ENCODE measurements around the gene HSD17B1.

Gene HSD17B1

DNA sequence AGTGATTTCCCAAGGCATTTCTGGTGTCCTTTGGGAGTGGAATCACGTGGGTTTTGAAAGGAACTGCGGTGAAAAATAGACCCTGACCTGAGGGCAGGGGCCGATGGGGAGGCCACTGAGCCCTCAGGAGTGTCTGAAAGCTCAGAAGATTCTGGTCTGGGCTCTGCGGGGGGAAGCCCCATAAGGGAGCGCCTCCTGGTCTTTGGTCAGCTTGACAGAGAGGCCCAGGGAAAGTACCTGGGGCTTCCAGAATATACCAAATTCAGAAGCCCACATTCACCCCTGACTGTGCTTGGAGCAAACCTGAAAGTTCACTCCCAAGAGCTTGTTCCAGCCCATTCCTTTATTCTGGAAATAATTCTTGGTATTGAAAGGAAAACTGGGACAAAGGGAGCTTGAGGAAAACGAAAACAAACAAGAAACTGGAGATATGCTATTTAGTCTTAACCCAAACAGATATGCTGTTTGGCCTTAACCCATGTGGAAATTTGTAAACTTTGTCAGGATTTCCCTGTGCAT is 39.9 kb upstream of the HSD17B1 start:
- peak in 1 of 2 donors; percentile 49 for DNase-seq (ENCODE audit: low read depth in 2 of 2)
- no peak overlapping the region for H3K4me3 ChIP-seq (replicated peaks in 1 of 2; ENCODE audit: low read depth in 2 of 2, low read length in 2 of 2)
- no peak for TF ChIP-seq CTCF (IDR thresholded peaks at IDR 0.05; ENCODE audit: low read depth, low read length)

DNA sequence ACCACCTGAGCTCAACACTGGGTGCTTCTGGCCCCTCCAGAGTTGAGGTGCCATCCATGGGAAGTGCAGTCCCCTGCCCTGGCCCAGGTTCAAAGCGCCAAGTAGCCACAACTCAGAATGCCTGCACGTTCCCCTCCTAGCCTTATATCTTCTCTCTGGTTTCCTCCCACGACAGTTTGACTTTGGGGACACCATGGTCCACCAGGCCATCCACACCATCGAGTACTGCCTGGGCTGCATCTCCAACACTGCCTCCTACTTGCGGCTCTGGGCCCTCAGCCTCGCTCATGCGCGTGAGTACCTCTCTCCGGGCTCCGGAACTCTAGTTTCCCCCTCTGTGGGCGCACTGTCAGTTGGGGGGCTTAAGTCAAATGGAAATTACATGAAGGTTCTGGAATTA is 39.0 kb upstream of the HSD17B1 start:
- no peak overlapping the region for H3K4me3 ChIP-seq (replicated peaks in 1 of 2; ENCODE audit: low read depth in 2 of 2, low read length in 2 of 2)
- DNase-seq (ENCODE audit: low read depth in 2 of 2), result no peak
- TF ChIP-seq CTCF (IDR thresholded peaks at IDR 0.05; ENCODE audit: low read depth, low read length), result no peak

- DNase-seq (ENCODE audit: low read depth in 2 of 2), result no peak
- H3K4me3 ChIP-seq (replicated peaks in 1 of 2; ENCODE audit: low read depth in 2 of 2, low read length in 2 of 2), result no peak overlapping the region
- no peak for TF ChIP-seq CTCF (IDR thresholded peaks at IDR 0.05; ENCODE audit: low read depth, low read length)
Observed at GRCh38 chr17:42514279-42514678, 38.4 kb upstream of the HSD17B1 start.

- TF ChIP-seq CTCF (IDR thresholded peaks at IDR 0.05; ENCODE audit: low read depth, low read length), result no peak
- no peak for DNase-seq (ENCODE audit: low read depth in 2 of 2)
- H3K4me3 ChIP-seq (replicated peaks in 1 of 2; ENCODE audit: low read depth in 2 of 2, low read length in 2 of 2), result no peak overlapping the region
Observed at GRCh38 chr17:42514867-42515266, 37.9 kb upstream of the HSD17B1 start.

- no peak overlapping the region for H3K4me3 ChIP-seq (replicated peaks in 1 of 2; ENCODE audit: low read depth in 2 of 2, low read length in 2 of 2)
- TF ChIP-seq CTCF (IDR thresholded peaks at IDR 0.05; ENCODE audit: low read depth, low read length), result peak; percentile 96
- peak; percentile 95 to 97 for DNase-seq (ENCODE audit: low read depth in 2 of 2)
Observed at GRCh38 chr17:42517516-42517915, 35.2 kb upstream of the HSD17B1 start.

DNA sequence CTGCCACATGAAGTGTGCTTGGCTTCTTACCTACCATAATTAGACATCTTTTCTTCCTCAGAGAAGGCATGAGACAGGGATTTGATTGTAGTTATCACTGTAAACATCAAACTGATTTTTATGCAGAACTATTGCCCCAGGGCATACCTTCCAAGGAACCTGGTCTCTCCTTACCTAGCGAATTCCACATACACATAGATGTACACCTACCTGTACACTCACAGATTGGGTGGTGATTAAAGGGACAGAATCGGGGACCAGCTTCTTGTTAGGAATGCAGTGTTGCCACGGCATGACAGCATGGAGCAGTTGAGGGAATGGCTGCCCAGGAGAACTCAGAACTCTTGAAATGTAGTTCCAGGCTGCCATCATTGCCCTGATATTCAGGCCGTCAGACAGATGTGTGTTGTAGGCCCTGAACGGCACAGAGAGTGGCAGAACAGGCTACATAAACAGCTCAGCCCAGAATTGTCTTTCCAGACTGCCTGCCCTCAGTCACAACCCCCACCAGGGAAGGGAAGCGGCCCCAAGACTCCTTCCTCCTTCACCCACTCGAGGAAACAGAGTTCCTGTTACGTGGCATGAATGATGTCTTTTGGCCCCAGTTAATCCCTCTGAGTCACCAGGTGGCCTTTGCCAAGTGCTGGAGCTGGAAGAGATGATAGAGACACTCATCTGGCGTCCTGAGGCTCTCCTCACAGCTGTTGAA is 34.5 kb upstream of the HSD17B1 start:
- peak overlapping the region in 1 of 2 donors; percentile 15 for H3K4me3 ChIP-seq (replicated peaks in 1 of 2; ENCODE audit: low read depth in 2 of 2, low read length in 2 of 2)
- no peak for TF ChIP-seq CTCF (IDR thresholded peaks at IDR 0.05; ENCODE audit: low read depth, low read length)
- peak; percentile 98 to 99 for DNase-seq (ENCODE audit: low read depth in 2 of 2)
